H1 (cell line): Measurements from ENCODE around the gene OR2H2. TPM values are rescaled to one million over a fixed set of nuclear protein-coding genes. Genes with fewer than 3 reads are reported as not detected.

ENCODE experiments used
- RAD21 ChIP-seq, 2 experiments: IDR thresholded peaks in 1 of 2; conservative IDR thresholded peaks in 1 of 2; 2 replicates each; pipeline ENCODE4 v1.6.1; 2011; ENCODE audit warnings: low read depth in 2 of 2, low read length in 2 of 2, improper control_type of control experiment in 1 of 2, inconsistent platforms in 1 of 2, mild to moderate bottlenecking in 1 of 2, moderate library complexity in 1 of 2
- TCF12 ChIP-seq: IDR thresholded peaks from 2 replicates; pipeline ENCODE4 v1.6.1; 2011; ENCODE audit warnings: low read depth, mild to moderate bottlenecking, low read length
- polyA plus RNA-seq, 7 experiments: library from polyadenylated mRNA; depleted of rRNA in 3 of 7; stranded (reverse) in 5 of 7; unstranded in 2 of 7; fragments of >200 nt in 5 of 7; fragments of 200-250 nt in 2 of 7; gene quantifications; 1 replicate in 5 of 7; 2 replicates in 1 of 7; 4 replicates in 1 of 7; pipeline versions ENCODE4 v1.2.1 to v1.2.3, GENCODE V29; 2011 to 2013; ENCODE audit warnings: missing spikeins in 2 of 7, mixed read lengths in 2 of 7
- total RNA-seq: library from RNA; stranded (reverse); fragmentation: NEBNext Ultra II Directional; extraction: Animal tissue kit (Norgen Biotek cat#: 25700); gene quantifications from 2 replicates; pipeline ENCODE4 v1.2.1, GENCODE V29; 2021

The OR2H2 gene
- total and polyA plus RNA-seq, 2 of the 8 experiments (the other 6 are each of a cell fraction or from before 2014, with no cell fraction given): not detected

- TF ChIP-seq RAD21 (IDR thresholded peaks at IDR 0.05 in 1 of 2, conservative IDR thresholded peaks at IDR 0.05 in 1 of 2; ENCODE audit: low read depth in 2 of 2, low read length in 2 of 2) (peak; percentile 32 to 48; a peak in 3 of 4 replicates), TCF12 (no peak)
Measured at GRCh38 chr6:29602564-29603361, 17.8 kb downstream of the OR2H2 start (continued).
